ENCODE data around the gene SIGLEC9.

The SIGLEC9 gene

GRCh38 chr19:51145916-51146493 lies 21.3 kb downstream of the SIGLEC9 start:
- DNase-seq (ENCODE audit: low read depth in 3 of 3), result no peak

DNA sequence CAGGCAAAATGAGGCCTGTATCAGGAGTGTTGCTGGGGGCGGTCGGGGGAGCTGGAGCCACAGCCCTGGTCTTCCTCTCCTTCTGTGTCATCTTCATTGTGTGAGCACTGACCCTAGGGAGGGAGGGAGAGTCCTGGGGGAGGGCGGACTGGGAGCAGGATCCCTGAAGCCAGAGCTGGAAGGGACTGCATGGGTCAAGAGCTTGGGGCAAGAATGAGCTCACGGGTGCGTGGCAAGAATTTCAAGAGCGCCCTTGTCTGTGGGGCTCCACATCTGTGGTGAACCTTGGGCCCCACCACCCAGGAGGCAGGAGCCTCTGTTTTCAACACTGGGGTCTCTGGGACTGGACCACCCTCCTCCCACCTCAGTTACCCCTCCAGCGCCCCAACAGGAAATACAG lies 22.0 kb downstream of the SIGLEC9 start:
- no peak for DNase-seq (ENCODE audit: low read depth in 3 of 3)

GRCh38 chr19:51147663-51148062 lies 23.0 kb downstream of the SIGLEC9 start:
- DNase-seq (ENCODE audit: low read depth in 3 of 3), result no peak

DNA sequence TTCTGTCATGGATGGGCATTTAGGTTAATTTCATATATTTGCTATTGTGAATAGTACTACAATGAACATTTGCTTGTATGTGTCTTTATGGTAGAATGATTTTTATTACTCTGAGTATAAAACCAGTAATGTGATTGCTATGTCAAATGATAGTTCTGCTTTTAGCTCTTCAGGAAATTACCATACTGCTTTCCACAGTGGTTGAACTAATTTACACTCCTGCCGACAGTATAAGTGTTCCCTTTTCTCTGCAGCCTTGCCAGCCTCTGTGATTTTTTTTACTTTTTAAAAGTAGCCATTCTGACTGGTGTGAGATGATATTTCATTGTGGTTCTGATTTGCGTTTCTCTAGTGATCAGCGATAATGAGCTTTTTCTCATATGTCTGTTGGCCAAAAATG lies 23.9 kb downstream of the SIGLEC9 start:
- no peak for DNase-seq (ENCODE audit: low read depth in 3 of 3)

GRCh38 chr19:51150627-51151026 lies 25.9 kb downstream of the SIGLEC9 start:
- no peak for DNase-seq (ENCODE audit: low read depth in 3 of 3)

DNA sequence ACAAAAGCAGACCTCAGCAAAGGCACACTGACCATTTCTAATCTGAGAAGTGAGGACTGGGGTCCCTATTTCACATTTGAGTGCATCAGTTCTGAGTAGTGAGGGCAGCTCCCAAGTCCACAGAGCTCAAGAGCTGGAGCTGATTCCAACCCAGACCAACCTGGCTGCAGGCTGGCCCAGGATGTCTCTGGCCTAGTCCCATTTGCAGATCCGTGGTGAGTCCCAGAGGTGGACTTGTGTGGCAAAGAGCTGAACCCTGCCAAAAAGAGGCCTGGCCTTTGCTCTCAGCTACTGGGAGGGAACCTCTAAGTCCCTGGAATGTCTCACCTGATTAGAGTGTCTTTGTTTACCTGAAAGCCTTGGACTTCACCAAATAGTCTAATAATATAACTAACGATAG lies 32.0 kb downstream of the SIGLEC9 start:
- DNase-seq (ENCODE audit: low read depth in 3 of 3), result no peak

DNA sequence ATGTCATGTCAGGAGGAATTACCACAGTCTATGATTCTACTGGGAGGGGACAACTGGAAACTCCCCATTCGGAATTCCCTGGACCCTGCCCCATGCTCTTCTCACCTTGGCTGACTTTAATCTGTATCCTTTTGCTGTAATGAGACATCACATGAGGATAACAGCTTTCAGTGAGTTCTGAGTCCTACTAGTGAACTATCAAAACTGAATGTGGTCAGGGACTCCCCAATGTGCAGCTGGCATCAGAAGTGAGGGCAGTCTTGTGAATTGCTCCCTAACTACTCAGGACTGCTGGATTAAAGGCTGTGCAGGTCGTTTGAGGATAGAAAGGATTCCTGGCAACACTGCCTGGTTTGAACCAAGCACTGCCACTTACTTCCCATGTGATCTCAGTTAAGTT lies 32.6 kb downstream of the SIGLEC9 start:
- no peak for DNase-seq (ENCODE audit: low read depth in 3 of 3)

DNA sequence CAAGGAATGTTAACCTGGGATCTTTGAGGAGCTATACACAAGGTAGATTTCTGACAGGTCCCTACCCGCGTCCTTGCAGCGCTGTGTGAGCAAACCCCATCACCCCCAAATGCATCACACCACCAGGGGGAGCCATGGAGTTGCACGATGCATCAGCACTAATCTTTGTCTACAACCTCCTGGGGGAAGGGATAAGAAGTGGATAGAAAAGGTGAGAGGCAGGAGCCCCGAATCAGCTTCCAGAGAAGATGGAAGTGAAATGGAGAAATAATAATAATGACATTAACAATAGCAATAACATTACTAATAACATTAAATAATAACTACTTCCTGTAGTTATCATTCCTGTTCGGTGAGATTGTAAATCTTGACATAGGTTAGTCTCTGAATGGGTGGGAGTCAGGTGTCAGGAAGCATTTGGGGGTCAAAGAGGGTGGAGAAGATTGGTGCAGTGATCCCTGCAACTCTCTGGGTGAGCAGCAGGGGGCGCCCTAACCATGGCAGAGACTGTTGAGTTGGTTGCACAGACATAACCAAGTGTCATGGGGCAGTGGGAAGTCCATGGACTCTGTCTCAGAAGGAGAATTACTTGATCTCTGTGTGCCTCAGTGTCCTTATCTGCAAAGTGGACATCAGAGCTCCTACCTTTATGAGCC lies 33.9 kb downstream of the SIGLEC9 start:
- peak; percentile 40 to 61 (median 48) for DNase-seq (ENCODE audit: low read depth in 3 of 3)

- DNase-seq (ENCODE audit: low read depth in 3 of 3), result no peak
Observed at GRCh38 chr19:51159656-51160055, 35.0 kb downstream of the SIGLEC9 start.

GRCh38 chr19:51161266-51161665 lies 36.6 kb downstream of the SIGLEC9 start:
- DNase-seq (ENCODE audit: low read depth in 3 of 3), result no peak

DNA sequence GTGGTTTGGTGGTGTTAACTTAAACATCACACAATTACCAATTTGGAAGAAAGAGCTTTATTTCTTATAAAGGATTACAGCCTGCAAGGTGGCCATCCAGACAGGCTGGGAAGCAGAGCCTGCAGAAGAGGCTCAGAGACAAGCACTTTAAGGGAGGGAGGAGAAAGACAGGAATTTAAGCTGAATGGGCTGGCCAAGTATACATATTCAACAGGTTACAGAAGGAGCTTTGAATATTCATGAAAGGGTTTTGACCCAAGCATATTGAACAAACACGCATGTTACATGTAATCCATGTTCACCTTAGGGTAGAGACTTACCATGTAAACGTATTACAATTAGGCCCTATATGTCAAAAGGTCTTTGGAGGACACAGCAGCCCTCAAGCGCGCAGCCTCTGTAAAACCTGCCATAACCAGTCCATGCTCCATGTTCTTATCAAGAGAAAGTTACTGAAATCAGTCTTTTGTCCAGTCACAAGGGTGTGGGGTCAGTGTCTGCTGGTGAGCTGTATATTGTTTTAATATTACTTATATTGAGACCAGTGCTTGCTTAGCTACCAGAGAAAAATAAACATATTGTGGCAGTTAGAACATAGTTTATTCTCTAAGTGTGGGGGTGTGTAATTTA lies 37.3 kb downstream of the SIGLEC9 start:
- no peak for DNase-seq (ENCODE audit: low read depth in 3 of 3)

DNA sequence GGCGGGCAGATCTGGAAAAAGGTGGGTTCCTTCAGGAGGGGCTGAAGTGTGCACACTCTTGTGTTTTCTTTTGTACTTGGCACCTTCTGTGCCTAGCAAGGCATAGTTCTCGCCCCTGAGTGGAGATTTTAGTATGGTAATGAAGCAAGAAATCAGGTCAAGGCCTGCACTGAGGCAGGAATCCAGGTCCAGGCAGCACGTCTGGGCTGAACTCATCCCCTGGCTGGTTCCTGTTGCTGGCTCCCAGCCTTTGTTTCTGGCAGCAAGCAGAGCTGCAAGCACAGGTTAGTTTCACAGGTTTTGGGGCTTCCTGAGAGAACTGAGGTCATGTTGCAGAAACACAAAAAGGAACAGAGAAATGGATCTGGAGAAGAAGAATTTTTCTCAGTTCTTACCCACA lies 38.6 kb downstream of the SIGLEC9 start:
- DNase-seq (ENCODE audit: low read depth in 3 of 3), result no peak

DNA sequence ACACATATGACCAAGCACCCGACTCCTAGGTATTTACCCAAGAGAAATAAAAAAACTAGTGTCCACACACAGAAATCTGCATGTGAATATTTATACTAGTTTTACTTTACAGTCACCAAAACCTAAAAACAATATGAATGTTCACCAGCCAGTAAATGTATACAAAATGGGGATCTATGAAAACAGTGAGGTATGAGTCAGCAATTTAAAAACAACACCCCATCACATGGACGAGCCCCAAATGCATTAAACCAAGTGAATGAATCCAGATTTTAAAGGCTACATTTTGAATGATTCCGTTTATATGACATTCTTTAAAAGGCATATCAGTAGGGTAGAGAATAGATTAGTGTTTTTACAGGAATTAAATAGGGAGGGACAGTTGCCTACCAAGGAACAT lies 39.5 kb downstream of the SIGLEC9 start:
- DNase-seq (ENCODE audit: low read depth in 3 of 3), result no peak

DNA sequence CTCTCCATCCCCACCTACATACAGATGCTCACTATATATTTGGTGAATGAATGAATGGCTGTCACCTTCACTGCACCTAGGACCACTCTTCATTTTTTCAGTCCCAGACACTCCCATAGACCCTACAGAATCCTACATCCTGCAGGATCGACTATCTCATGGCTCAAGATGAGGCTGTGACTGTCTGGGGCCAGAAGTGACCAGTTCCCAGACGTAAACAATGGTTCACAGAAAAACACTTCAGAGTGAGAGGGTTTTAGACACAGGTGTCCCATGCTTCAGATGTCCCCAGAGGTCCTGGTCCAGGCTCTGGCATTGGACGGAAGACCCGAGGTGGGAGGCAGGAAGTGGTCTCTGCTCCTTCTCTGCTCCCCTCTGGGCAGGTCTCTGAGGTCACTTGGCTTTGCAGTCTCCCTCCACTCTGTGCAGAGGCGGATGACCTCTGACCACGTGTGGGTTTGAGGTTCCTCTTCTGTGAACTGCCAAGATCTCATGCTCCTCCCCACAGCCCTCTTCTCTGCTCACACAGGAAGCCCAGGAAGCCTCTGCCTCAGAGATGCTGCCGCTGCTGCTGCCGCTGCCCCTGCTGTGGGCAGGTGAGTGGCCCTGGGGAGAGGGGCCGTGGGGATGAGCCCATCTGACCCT lies 42.3 kb downstream of the SIGLEC9 start:
- no peak for DNase-seq (ENCODE audit: low read depth in 3 of 3)

DNA sequence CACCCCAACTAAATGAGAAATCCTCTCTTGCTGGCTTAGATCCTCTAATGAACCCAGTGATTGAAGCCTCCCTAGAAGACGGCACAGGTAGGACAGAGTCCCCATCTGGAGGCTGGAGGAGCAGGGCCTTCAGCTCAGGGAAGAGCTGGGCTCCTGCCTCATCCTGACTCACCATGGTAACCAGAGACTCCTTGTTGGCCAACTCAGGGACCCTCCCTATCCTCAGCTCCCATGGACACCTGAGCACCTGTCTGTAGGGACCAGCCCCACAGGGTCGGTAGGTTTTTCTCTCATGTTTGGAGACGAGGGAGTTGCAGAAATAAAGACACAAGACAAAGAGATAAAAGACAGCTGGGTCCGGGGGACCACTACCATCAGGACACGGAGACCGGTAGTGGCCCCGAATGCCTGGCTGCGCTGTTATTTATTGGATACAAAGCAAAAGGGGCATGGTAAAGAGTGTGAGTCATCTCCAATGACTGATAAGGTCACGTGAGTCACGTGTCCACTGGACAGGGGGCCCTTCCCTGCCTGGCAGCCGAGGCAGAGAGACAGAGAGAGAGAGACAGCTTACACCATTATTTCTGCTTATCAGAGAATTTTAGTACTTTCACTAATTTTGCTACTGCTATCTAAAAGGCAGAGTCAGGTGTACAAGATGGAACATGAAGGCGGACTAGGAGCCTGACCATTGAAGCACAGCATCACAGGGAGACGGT lies 44.0 kb downstream of the SIGLEC9 start:
- DNase-seq (ENCODE audit: low read depth in 3 of 3), result no peak

DNA sequence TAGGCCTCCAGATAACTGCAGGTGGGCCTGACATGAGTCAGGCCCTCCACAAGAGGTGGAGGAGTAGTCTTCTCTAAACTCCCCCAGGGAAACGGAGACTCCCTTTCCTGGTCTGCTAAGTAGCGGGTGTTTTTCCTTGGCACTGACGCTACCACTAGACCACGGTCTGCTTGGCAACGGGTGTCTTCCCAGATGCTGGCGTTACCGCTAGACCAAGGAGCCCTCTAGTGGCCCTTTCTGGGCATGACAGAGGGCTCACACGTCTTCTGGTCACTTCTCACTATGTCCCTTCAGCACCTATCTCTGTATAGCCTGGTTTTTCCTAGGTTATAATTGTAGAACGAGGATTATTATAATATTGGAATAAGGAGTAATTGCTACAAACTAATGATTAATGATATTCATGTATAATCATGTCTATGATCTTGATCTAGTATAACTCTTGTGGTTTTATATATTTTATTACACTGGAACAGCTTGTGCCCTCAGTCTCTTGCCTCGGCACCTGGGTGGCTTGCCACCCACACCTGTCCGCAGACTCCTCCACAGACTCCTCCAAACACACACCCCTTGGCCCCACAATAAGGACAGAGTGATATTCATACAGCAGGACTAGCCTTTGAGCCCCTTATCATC lies 44.7 kb downstream of the SIGLEC9 start:
- DNase-seq (ENCODE audit: low read depth in 3 of 3), result peak; percentile 34 to 42 (median 39)

- no peak for DNase-seq (ENCODE audit: low read depth in 3 of 3)
Observed at GRCh38 chr19:51172223-51172622, 47.5 kb downstream of the SIGLEC9 start.

DNA sequence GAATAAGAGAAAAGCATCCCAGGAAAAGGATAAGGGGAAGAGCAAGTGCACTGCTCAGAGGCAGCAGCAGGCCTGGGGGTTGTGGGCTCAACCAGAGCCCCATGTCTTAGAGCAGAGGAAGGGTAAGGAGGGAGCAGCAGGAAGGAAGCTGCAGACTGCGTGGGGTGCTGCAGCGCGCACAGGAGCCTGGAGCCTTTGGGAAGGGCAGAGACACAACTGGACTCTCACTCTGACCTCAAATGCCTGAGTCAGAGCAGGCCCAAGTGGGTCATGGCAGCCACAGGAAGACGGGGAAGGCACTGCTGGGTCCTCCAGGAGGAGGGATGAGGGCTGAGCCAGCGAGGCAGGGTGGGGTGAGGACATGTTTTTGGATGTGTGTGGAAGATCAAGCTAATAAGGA lies 49.0 kb downstream of the SIGLEC9 start:
- no peak for DNase-seq (ENCODE audit: low read depth in 3 of 3)

DNA sequence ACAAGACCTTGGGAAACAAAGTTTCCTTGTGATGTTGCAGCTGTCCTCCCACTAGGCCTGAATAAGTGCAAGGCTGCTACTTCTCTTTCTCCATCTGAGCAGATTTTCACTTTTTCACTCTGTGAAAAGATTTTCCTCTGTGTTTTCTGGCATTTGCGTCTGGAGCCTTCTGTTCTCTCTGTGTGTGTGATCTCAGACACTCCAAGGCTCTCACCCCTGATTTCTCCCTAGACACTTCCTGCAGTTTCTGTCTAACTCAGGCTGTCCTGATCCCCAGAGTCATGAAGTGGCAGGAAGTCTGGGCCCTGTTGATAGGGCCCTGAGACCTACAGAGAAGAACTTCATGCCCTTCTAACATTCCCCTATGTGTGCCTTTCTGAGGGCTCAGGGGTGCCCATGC lies 54.5 kb downstream of the SIGLEC9 start:
- no peak for DNase-seq (ENCODE audit: low read depth in 3 of 3)
